C4-2B (cell line): ENCODE measurements around the gene RGS17.

Experiments used
- CTCF ChIP-seq: fragments of 450-650 bp; conservative IDR thresholded peaks from 2 replicates; pipeline ENCODE4 v1.5.1; 2017; ENCODE audit warnings: mild to moderate bottlenecking
- ZFX ChIP-seq: fragments of 450-650 bp; IDR thresholded peaks from 2 replicates; pipeline ENCODE4 v1.6.1; 2017

- no peak for TF ChIP-seq CTCF
- no peak for TF ChIP-seq ZFX
These were observed 87.4 kb downstream of the RGS17 start for GRCh38 chr6:153043719-153044118.
